Nephron progenitor cell (in vitro differentiated cells): ENCODE data around the gene TNFAIP8L1.
A peak's percentile ranks its signal among the peaks of the same experiment; 100 is the strongest.

Experiments used
- DNase-seq: peaks from one replicate; pipeline ENCODE4 v3.0.0; 2021
- H3K27ac Mint-ChIP-seq: 2 replicates; pipeline ENCODE4 v1.8.0; 2021; ENCODE audit warnings: mild to moderate bottlenecking, moderate library complexity, mixed read lengths
- H3K27me3 Mint-ChIP-seq: 2 replicates; pipeline ENCODE4 v1.8.0; 2021; ENCODE audit warnings: mild to moderate bottlenecking, low read depth, mixed read lengths; ENCODE audit not compliant: poor library complexity
- H3K36me3 Mint-ChIP-seq: 2 replicates; pipeline ENCODE4 v1.8.0; 2021; ENCODE audit warnings: low read depth, mixed read lengths
- H3K4me1 Mint-ChIP-seq: 2 replicates; pipeline ENCODE4 v1.8.0; 2021; ENCODE audit warnings: mixed read lengths
- H3K4me3 Mint-ChIP-seq: 2 replicates; pipeline ENCODE4 v1.8.0; 2021; ENCODE audit warnings: mild to moderate bottlenecking, moderate library complexity, mixed read lengths
- H3K9me3 Mint-ChIP-seq: 2 replicates; pipeline ENCODE4 v1.8.0; 2021; ENCODE audit warnings: mild to moderate bottlenecking, moderate library complexity, mixed read lengths
- CTCF ChIP-seq: fragments of 200-600 bp; sonication (generic); IDR thresholded peaks from 2 replicates; pipeline ENCODE4 v1.5.0; 2021; ENCODE audit warnings: antibody characterized with exemption

TNFAIP8L1 gene

GRCh38 chr19:4700693-4700970 is 61.3 kb downstream of the TNFAIP8L1 start:
- H3K27ac Mint-ChIP-seq = no peak overlapping the region
- H3K9me3 Mint-ChIP-seq = no peaks in the 10 kb centered on the region
- peaks cover 10% of the 10 kb centered on the region for H3K4me1 Mint-ChIP-seq
- H3K4me3 Mint-ChIP-seq = no peak overlapping the region
- H3K36me3 Mint-ChIP-seq = peaks cover 34% of the 10 kb centered on the region
- TF ChIP-seq CTCF = no peak
- peaks cover 3% of the 10 kb centered on the region for H3K27me3 Mint-ChIP-seq
- no peak for DNase-seq

GRCh38 chr19:4701557-4701956 is 62.2 kb downstream of the TNFAIP8L1 start:
- peaks cover 3% of the 10 kb centered on the region for H3K27me3 Mint-ChIP-seq
- H3K4me3 Mint-ChIP-seq = no peak overlapping the region
- H3K9me3 Mint-ChIP-seq = no peaks in the 10 kb centered on the region
- H3K36me3 Mint-ChIP-seq = peaks cover 34% of the 10 kb centered on the region
- peaks cover 10% of the 10 kb centered on the region for H3K4me1 Mint-ChIP-seq
- TF ChIP-seq CTCF = no peak
- no peak overlapping the region for H3K27ac Mint-ChIP-seq
- no peak for DNase-seq

DNA sequence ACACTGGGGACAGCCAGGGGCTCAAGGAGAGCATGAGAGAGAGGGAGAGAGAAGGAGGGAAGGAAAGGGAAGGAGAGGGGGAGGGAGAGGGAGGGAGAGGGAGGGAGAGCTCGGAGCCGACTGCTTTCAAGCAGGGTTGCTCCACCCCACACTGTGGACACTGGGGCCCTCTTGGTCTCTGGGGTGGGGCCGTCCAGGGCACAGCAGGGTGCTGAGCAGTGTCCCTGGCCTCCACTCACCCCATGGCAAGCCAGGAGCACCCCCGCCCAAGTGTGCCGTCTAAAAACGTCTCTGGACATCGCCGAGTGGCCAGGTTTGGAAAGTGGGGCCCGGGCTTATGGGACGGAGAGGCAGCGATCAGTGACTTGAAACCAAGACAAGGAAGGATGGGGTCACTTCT is 63.4 kb downstream of the TNFAIP8L1 start:
- Mint-ChIP-seq H3K9me3 (no peaks in the 10 kb centered on the region), H3K4me3 (no peak overlapping the region), H3K4me1 (peaks cover 8% of the 10 kb centered on the region), H3K36me3 (peaks cover 38% of the 10 kb centered on the region), H3K27me3 (peaks cover 3% of the 10 kb centered on the region), H3K27ac (peak overlapping the region; percentile 89)
- TF ChIP-seq CTCF = no peak
- no peak for DNase-seq

- no peak for DNase-seq
- Mint-ChIP-seq H3K27ac (no peak overlapping the region), H3K4me1 (peaks cover 8% of the 10 kb centered on the region), H3K4me3 (no peak overlapping the region), H3K9me3 (no peaks in the 10 kb centered on the region), H3K27me3 (peaks cover 3% of the 10 kb centered on the region), H3K36me3 (peaks cover 40% of the 10 kb centered on the region)
- TF ChIP-seq CTCF = no peak
Measured at GRCh38 chr19:4703671-4704316, 64.5 kb downstream of the TNFAIP8L1 start.

GRCh38 chr19:4704317-4704673 is 65.0 kb downstream of the TNFAIP8L1 start:
- no peak for TF ChIP-seq CTCF
- peaks cover 3% of the 10 kb centered on the region for H3K27me3 Mint-ChIP-seq
- no peaks in the 10 kb centered on the region for H3K9me3 Mint-ChIP-seq
- no peak overlapping the region for H3K4me3 Mint-ChIP-seq
- peaks cover 8% of the 10 kb centered on the region for H3K4me1 Mint-ChIP-seq
- H3K36me3 Mint-ChIP-seq = peaks cover 44% of the 10 kb centered on the region
- DNase-seq = no peak
- H3K27ac Mint-ChIP-seq = no peak overlapping the region
